ENCODE data around the gene C1orf21. TPM values are rescaled to one million over a fixed set of nuclear protein-coding genes. Genes with fewer than 3 reads are reported as not detected.

Gene C1orf21
- total RNA-seq, 1 experiment from 2014 or later: 0.15 TPM

DNA sequence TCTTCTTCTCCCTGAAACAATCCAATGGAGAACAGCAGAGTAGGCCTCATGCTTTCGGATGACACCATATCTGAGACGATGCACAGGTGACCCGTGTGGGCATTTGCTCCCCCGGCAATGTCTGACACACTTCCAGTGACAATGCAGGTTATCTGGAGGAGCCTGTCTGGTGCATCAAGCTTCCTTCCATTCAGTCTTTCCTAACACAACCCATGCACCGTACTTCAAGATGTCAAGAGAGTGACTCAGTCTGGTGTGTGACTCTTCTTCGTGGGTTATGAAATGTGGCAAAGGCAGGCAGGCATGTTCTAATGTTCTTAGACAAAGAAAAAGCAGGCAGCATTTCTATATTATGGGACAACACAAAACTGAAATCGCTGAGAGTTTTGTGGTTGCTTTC, 208.8 kb downstream of the C1orf21 start:
- POLR2A ChIA-PET: no interaction called here
- in situ Hi-C loops (cut with HindIII; ENCODE audit: low pct_unique_long_range_greater_than_20kb, low sequenced_read_pairs) (no loop called here), intact Hi-C loops (cut with micrococcal nuclease; ENCODE audit: unreplicated experiment) (no loop called here)
- Histone ChIP-seq H3K27ac (ENCODE audit: low read length) (no peak overlapping the region), H3K4me3 (ENCODE audit: low read depth in 2 of 2, low read length in 2 of 2) (no peak overlapping the region), H3K36me3 (ENCODE audit: control insufficient read depth, insufficient read depth, low read length) (no peaks in the 10 kb centered on the region), H3K4me1 (ENCODE audit: control insufficient read depth, insufficient read depth, low read length) (no peaks in the 10 kb centered on the region), H3K27me3 (ENCODE audit: control insufficient read depth, insufficient read depth, low read length) (no peaks in the 10 kb centered on the region), H3K9me3 (ENCODE audit: control insufficient read depth, insufficient read depth, low read depth, low read length) (no peaks in the 10 kb centered on the region)
- no TSS peak for BruUV-seq (replicated peaks)
- CTCF ChIA-PET: no interaction called here
- TF ChIP-seq POLR2AphosphoS5 (IDR thresholded peaks at IDR 0.05; ENCODE audit: low read depth, low read length) (no peak), TCF7L2 (IDR thresholded peaks at IDR 0.05; ENCODE audit: low read depth, low read length) (no peak), CTCF (IDR thresholded peaks at IDR 0.05) (no peak), SIN3A (IDR thresholded peaks at IDR 0.05; ENCODE audit: borderline replicate concordance, insufficient read depth, low read depth, low read length) (no peak)
- TF ChIP-seq, protein P1, sequence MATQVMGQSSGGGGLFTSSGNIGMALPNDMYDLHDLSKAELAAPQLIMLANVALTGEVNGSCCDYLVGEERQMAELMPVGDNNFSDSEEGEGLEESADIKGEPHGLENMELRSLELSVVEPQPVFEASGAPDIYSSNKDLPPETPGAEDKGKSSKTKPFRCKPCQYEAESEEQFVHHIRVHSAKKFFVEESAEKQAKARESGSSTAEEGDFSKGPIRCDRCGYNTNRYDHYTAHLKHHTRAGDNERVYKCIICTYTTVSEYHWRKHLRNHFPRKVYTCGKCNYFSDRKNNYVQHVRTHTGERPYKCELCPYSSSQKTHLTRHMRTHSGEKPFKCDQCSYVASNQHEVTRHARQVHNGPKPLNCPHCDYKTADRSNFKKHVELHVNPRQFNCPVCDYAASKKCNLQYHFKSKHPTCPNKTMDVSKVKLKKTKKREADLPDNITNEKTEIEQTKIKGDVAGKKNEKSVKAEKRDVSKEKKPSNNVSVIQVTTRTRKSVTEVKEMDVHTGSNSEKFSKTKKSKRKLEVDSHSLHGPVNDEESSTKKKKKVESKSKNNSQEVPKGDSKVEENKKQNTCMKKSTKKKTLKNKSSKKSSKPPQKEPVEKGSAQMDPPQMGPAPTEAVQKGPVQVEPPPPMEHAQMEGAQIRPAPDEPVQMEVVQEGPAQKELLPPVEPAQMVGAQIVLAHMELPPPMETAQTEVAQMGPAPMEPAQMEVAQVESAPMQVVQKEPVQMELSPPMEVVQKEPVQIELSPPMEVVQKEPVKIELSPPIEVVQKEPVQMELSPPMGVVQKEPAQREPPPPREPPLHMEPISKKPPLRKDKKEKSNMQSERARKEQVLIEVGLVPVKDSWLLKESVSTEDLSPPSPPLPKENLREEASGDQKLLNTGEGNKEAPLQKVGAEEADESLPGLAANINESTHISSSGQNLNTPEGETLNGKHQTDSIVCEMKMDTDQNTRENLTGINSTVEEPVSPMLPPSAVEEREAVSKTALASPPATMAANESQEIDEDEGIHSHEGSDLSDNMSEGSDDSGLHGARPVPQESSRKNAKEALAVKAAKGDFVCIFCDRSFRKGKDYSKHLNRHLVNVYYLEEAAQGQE (IDR thresholded peaks at IDR 0.05; ENCODE audit: insufficient read depth in 1 of 2, low read depth in 2 of 2, low read length in 1 of 2): no peak
- ATAC-seq (no peak), DNase-seq (ENCODE audit: low read depth, low spot score) (no peak)

GRCh38 chr1:184596950-184597645, 210.3 kb downstream of the C1orf21 start:
- BruUV-seq (replicated peaks): no TSS peak
- Histone ChIP-seq H3K9me3 (ENCODE audit: control insufficient read depth, insufficient read depth, low read depth, low read length) (no peaks in the 10 kb centered on the region), H3K27me3 (ENCODE audit: control insufficient read depth, insufficient read depth, low read length) (no peaks in the 10 kb centered on the region), H3K36me3 (ENCODE audit: control insufficient read depth, insufficient read depth, low read length) (no peaks in the 10 kb centered on the region), H3K4me3 (ENCODE audit: low read depth in 2 of 2, low read length in 2 of 2) (no peak overlapping the region), H3K27ac (ENCODE audit: low read length) (no peak overlapping the region), H3K4me1 (ENCODE audit: control insufficient read depth, insufficient read depth, low read length) (no peaks in the 10 kb centered on the region)
- in situ Hi-C loops (cut with HindIII; ENCODE audit: low pct_unique_long_range_greater_than_20kb, low sequenced_read_pairs) (no loop called here), intact Hi-C loops (cut with micrococcal nuclease; ENCODE audit: unreplicated experiment) (no loop called here)
- ChIA-PET POLR2A (no interaction called here), CTCF (no interaction called here)
- DNase-seq (ENCODE audit: low read depth, low spot score) (no peak), ATAC-seq (no peak)
- TF ChIP-seq CTCF (IDR thresholded peaks at IDR 0.05) (no peak), TCF7L2 (IDR thresholded peaks at IDR 0.05; ENCODE audit: low read depth, low read length) (no peak), SIN3A (IDR thresholded peaks at IDR 0.05; ENCODE audit: borderline replicate concordance, insufficient read depth, low read depth, low read length) (no peak), POLR2AphosphoS5 (IDR thresholded peaks at IDR 0.05; ENCODE audit: low read depth, low read length) (no peak)
- TF ChIP-seq, protein P1 (IDR thresholded peaks at IDR 0.05; ENCODE audit: insufficient read depth in 1 of 2, low read depth in 2 of 2, low read length in 1 of 2): no peak

Measured in Panc1 (cell line).